PFSK-1 (cell line): ENCODE results near the gene UFSP2.

Source experiments
- FOXP2 ChIP-seq: optimal IDR thresholded peaks from 2 replicates; pipeline ENCODE3; 2011; ENCODE audit warnings: borderline replicate concordance, control low read depth, inconsistent platforms; ENCODE audit not compliant: insufficient read depth; ENCODE audit errors: extremely low read length, extremely low read depth
- POLR2AphosphoS5 ChIP-seq: IDR thresholded peaks from 2 replicates; pipeline ENCODE4 v1.6.1; 2012; ENCODE audit warnings: low read depth, mild to moderate bottlenecking, control low read depth, low read length, moderate library complexity
- SIN3A ChIP-seq: IDR thresholded peaks from 2 replicates; pipeline ENCODE4 v1.6.1; 2012; ENCODE audit warnings: mild to moderate bottlenecking, low read length, moderate library complexity, borderline replicate concordance; ENCODE audit not compliant: insufficient read depth
- TAF1 ChIP-seq: IDR thresholded peaks from 2 replicates; pipeline ENCODE4 v1.6.1; 2012; ENCODE audit warnings: low read length, control low read depth, borderline replicate concordance; ENCODE audit not compliant: insufficient read depth
- TF ChIP-seq, protein P1 (sequence below), 2 experiments: IDR thresholded peaks; 2 replicates each; pipeline versions ENCODE4 v1.6.1 to v1.8.0; 2011 to 2012; ENCODE audit warnings: low read depth in 2 of 2, low read length in 2 of 2, control low read depth in 1 of 2, inconsistent platforms in 1 of 2, mild to moderate bottlenecking in 1 of 2, moderate library complexity in 1 of 2; ENCODE audit not compliant: insufficient read depth in 1 of 2

Gene UFSP2

DNA sequence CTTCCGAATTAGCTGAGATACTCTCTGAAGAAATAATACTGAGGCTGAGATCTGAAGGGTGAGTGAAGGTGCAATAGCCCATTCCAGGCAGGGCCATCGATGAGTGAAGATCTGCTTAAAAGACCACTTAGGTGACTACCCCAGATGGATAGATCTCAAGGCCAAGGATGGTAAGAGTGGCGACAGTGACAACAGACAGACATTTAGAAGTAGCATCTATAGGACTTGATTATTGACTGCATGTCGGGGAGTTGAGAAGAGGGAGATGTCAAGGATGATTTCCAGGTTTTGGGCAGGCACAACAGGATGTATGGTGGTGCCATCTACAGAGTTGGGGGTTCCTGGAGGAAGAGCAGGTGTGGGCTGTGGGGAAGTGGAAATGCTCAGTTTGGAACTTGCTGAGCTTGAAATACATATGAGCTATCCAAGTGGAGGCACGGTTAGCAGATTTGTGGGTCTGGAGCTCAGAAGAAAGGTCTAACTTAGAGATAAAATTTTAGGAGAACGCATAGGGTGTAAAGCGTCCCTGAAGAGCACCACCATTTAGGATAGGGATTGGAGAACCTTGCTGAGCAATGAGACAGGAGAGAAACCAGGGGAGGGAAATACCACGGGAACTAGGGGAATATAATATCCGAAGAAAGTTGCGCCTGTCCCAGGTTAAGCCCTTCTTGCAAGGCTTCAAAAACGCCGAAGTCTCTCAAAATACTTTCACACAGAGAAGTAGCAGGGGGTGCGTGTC, 688 bp downstream of the UFSP2 start:
- no peak for TF ChIP-seq FOXP2
- TF ChIP-seq POLR2AphosphoS5, result no peak

DNA sequence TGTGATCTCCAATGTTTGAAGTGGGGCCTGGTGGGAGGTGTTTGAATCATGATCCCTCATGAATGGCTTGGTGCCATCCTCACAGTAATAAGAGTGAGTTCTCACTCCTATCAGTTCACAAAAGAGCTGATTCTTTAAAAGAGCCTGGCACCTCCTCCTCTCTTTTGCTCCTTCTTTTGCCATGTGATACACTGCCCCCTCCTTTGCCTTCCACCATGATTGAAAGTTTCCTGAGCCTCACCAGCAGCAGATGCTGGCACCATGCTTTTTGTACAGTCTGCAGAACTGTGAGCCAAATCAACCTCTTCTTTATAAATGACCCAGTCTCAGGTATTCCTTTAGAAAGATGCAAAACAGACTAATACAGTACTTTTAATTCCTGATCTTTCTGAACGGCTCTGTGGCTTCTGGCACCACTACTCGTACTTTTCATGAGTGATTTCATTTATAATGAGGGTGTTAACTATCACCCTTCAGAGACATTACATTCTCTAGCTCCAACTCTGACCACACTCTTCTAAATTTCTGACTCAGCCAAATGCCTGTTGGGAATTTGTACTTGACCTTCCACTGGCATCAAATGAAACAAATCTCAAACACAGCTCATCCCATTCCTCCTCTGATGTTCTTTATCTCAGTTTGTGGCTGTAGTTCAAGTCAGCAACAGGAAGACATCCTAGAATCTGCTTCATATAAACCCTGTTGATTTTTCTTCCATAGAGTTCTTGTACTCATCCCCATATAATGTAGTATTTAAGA, 4.2 kb downstream of the UFSP2 start:
- no peak for TF ChIP-seq POLR2AphosphoS5
- TF ChIP-seq SIN3A, result no peak
- no peak for TF ChIP-seq TAF1
- TF ChIP-seq, protein P1, sequence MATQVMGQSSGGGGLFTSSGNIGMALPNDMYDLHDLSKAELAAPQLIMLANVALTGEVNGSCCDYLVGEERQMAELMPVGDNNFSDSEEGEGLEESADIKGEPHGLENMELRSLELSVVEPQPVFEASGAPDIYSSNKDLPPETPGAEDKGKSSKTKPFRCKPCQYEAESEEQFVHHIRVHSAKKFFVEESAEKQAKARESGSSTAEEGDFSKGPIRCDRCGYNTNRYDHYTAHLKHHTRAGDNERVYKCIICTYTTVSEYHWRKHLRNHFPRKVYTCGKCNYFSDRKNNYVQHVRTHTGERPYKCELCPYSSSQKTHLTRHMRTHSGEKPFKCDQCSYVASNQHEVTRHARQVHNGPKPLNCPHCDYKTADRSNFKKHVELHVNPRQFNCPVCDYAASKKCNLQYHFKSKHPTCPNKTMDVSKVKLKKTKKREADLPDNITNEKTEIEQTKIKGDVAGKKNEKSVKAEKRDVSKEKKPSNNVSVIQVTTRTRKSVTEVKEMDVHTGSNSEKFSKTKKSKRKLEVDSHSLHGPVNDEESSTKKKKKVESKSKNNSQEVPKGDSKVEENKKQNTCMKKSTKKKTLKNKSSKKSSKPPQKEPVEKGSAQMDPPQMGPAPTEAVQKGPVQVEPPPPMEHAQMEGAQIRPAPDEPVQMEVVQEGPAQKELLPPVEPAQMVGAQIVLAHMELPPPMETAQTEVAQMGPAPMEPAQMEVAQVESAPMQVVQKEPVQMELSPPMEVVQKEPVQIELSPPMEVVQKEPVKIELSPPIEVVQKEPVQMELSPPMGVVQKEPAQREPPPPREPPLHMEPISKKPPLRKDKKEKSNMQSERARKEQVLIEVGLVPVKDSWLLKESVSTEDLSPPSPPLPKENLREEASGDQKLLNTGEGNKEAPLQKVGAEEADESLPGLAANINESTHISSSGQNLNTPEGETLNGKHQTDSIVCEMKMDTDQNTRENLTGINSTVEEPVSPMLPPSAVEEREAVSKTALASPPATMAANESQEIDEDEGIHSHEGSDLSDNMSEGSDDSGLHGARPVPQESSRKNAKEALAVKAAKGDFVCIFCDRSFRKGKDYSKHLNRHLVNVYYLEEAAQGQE (IDR thresholded peaks at IDR 0.05; ENCODE audit: insufficient read depth in 1 of 2, low read depth in 2 of 2, low read length in 2 of 2), result no peak
- no peak for TF ChIP-seq FOXP2

DNA sequence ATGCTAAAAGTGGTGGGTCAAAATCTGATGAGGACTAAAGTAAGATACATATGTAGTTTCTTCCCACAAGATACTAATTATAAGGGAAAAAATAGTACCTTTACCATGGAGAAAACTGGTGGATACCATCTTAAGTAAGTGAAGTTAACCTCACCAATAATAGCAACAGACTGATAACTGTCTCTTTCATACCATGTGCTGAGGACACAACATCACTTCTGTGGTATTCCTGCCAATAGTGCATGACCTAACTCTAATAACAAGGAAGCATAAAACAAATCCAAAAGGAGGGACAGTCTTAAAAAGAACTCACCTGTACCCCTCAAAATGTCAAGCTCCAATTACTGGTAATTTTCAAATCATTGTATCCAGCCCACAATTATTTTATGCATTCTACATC, 8.8 kb downstream of the UFSP2 start:
- no peak for TF ChIP-seq TAF1
- TF ChIP-seq, protein P1 (IDR thresholded peaks at IDR 0.05; ENCODE audit: insufficient read depth in 1 of 2, low read depth in 2 of 2, low read length in 2 of 2), result no peak
- no peak for TF ChIP-seq FOXP2
- no peak for TF ChIP-seq POLR2AphosphoS5
- no peak for TF ChIP-seq SIN3A

DNA sequence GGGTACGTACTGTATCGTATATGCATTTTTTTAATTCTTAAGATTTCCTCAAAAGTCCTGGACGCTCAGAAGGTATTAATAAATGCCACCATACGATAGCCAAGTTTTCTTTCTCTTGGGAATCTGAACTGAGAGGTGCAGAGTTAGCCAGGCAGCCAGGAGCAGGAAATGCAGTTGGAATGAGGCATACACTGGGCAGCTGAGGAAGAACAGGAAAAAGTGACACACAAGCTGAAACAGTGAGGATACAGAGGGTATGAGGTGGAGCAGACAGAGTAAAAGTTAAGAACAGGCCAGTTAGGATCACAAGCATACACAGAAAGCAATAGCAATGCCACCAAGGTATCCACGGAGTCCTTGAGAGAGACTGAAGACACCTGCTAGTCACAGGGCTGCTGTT, 13.4 kb downstream of the UFSP2 start:
- TF ChIP-seq POLR2AphosphoS5, result no peak

DNA sequence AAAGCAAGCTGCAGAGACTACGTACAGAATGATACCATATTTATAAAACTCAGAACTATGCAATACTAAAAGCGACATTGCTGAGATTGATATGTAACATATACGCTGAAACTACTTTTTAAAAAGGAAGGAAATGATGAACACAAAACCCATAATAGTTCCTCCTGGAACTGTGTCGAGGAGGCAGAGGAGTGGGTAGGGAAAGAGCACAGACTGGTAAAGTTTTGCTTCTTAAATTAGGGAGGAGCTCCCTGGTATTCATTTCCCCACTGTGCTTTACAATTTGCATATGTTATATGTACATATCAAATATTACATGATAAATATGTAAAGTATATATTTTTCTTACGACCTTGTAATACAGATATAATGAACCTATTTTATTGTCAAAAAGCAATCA, 13.9 kb downstream of the UFSP2 start:
- no peak for TF ChIP-seq POLR2AphosphoS5
- no peak for TF ChIP-seq FOXP2
- no peak for TF ChIP-seq TAF1
- TF ChIP-seq, protein P1 (IDR thresholded peaks at IDR 0.05; ENCODE audit: insufficient read depth in 1 of 2, low read depth in 2 of 2, low read length in 2 of 2), result no peak
- no peak for TF ChIP-seq SIN3A

DNA sequence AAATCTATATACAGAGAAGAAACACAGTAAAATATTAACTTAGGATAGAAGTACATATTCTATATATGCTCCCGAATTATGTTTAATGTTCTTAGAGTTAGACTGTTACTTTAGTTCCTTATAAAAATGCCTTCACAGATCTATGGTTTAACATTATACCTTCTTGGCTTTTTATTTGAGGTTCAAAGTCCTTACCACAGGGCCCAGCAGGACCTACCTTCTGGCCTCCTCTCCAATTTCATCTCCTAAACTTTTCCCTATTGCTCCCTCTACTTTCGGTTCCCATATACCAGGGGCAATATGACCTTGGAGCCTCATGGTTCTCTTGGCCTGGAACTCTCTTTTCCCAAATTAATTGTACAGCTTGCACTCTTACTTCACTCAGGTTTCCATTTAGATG, 17.3 kb downstream of the UFSP2 start:
- TF ChIP-seq SIN3A (no peak), TAF1 (no peak), FOXP2 (no peak)
- TF ChIP-seq, protein P1 (IDR thresholded peaks at IDR 0.05; ENCODE audit: insufficient read depth in 1 of 2, low read depth in 2 of 2, low read length in 2 of 2), result no peak
